ENCODE measurements around the gene EXOG.
"Not testable (repeated sequence)": the region's sequence is repeated elsewhere in the genome, so short reads cannot be mapped to it uniquely, and the experiment has no call there.

EXOG gene

GRCh38 chr3:38565339-38566214, 69.4 kb downstream of the EXOG start:
- no peak for DNase-seq

DNA sequence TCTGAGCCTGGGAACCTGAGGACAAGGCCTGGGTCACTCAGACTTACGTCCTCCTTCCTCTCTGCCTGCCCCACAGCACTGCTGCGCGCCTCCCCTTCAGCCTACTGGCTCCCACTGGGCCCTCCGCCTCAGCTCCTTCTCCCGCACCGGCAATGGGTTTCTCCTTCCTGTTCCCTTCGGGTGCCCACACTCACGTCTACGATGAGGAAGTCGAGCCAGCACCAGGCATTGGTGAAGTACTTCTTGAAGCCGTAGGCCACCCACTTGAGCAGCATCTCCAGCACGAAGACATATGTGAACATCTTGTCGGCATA, 70.0 kb downstream of the EXOG start:
- DNase-seq = no peak

DNA sequence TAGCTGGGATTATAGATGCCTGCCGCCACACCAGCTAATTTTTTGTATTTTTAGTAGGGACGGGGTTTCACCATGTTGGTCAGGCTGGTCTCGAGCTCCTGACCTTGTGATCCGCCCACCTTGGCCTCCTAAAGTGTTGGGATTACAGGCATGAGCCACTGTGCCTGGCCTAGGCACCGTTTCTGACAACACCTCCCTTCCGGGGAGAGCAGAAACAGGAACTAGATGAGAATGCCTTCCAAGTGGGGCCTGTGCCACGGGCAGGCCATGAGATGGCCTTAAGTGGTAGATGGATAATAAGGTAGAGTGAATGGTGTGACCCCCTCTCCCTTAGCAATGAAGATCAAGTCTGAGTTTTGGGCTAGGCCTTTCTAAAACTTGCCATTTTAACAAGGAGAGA, 70.7 kb downstream of the EXOG start:
- DNase-seq = not testable (repeated sequence)

- DNase-seq = no peak
Observed at GRCh38 chr3:38567498-38567897, 71.4 kb downstream of the EXOG start.

GRCh38 chr3:38573111-38573510, 77.0 kb downstream of the EXOG start:
- DNase-seq = no peak

DNA sequence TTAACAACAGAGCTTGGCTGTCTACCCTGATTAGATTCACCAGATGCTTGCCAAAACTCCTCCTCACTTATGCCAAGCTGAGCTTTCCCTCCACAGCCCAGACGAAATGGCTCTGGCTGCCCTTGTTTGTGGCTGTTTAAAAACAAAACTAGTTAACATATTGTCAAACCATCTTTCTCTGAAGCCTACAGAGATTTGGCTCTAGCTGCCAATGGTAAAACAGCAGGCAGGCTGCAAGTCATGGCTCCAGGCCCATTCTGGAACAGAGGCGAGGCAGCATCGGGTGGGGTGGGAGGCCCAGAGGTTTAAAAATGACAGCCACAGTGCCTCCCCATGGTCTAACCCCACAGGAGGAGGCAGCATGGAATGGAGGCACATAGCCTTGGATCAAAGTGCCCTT, 77.4 kb downstream of the EXOG start:
- DNase-seq = no peak

- DNase-seq = no peak
Observed at GRCh38 chr3:38574411-38575278, 78.5 kb downstream of the EXOG start.

GRCh38 chr3:38575279-38575843, 79.2 kb downstream of the EXOG start:
- DNase-seq = no peak
